Astrocyte (in vitro differentiated cells and primary cell): ENCODE measurements around the gene CD180. TPM values are rescaled to one million over a fixed set of nuclear protein-coding genes. Genes with fewer than 3 reads are reported as not detected.
"Not testable (repeated sequence)": the region's sequence is repeated elsewhere in the genome, so short reads cannot be mapped to it uniquely, and the experiment has no call there.

ENCODE experiments used
- DNase-seq: peaks from one replicate; pipeline ENCODE4 v3.0.0-alpha.2; 2010; ENCODE audit warnings: low read depth
- FAIRE-seq: peaks from 2 replicates; lab custom pipeline; 2011; peaks lifted over from hg19 to GRCh38; lab: Jason Lieb, UNC
- H2AFZ ChIP-seq: 2 replicates; pipeline ENCODE4 v1.6.0; 2012; ENCODE audit warnings: low read depth, low read length, inconsistent platforms
- H3K27ac ChIP-seq: 2 replicates; pipeline ENCODE4 v1.5.1; 2011; ENCODE audit warnings: low read depth, low read length, inconsistent platforms
- H3K27me3 ChIP-seq: 2 replicates; pipeline ENCODE4 v1.6.0; 2011; ENCODE audit warnings: low read length, inconsistent platforms; ENCODE audit not compliant: insufficient read depth
- H3K36me3 ChIP-seq: 2 replicates; pipeline ENCODE4 v1.5.1; 2011; ENCODE audit warnings: low read length, inconsistent platforms; ENCODE audit not compliant: insufficient read depth
- H3K4me1 ChIP-seq: 2 replicates; pipeline ENCODE4 v1.5.1; 2011; ENCODE audit warnings: low read length, inconsistent platforms; ENCODE audit not compliant: insufficient read depth
- H3K4me2 ChIP-seq: 2 replicates; pipeline ENCODE4 v1.6.0; 2012; ENCODE audit warnings: low read length, inconsistent platforms
- H3K4me3 ChIP-seq: 2 replicates; pipeline ENCODE4 v1.5.1; 2011; ENCODE audit warnings: low read depth, mild to moderate bottlenecking, low read length, inconsistent platforms; ENCODE audit not compliant: insufficient read depth
- H3K79me2 ChIP-seq: 2 replicates; pipeline ENCODE4 v1.6.0; 2012; ENCODE audit warnings: mild to moderate bottlenecking, low read length, inconsistent platforms; ENCODE audit not compliant: insufficient read depth
- H3K9ac ChIP-seq: 2 replicates; pipeline ENCODE4 v1.6.0; 2012; ENCODE audit warnings: mild to moderate bottlenecking, low read length, inconsistent platforms
- H3K9me3 ChIP-seq: 2 replicates; pipeline ENCODE4 v1.5.1; 2012; ENCODE audit warnings: low read depth, mild to moderate bottlenecking, low read length, inconsistent platforms; ENCODE audit not compliant: insufficient read depth
- H4K20me1 ChIP-seq: 2 replicates; pipeline ENCODE4 v1.6.0; 2012; ENCODE audit warnings: low read length, inconsistent platforms; ENCODE audit not compliant: insufficient read depth
- H3K27ac Mint-ChIP-seq: one replicate; pipeline ENCODE4 v1.8.0; 2021; ENCODE audit warnings: mild to moderate bottlenecking, mixed read lengths; ENCODE audit not compliant: unreplicated experiment
- H3K27me3 Mint-ChIP-seq: one replicate; pipeline ENCODE4 v1.8.0; 2021; ENCODE audit warnings: low read depth, mixed read lengths; ENCODE audit not compliant: unreplicated experiment
- H3K36me3 Mint-ChIP-seq: one replicate; pipeline ENCODE4 v1.8.0; 2021; ENCODE audit warnings: low read depth, mixed read lengths; ENCODE audit not compliant: unreplicated experiment
- H3K4me1 Mint-ChIP-seq: one replicate; pipeline ENCODE4 v1.8.0; 2021; ENCODE audit warnings: low read depth, mixed read lengths; ENCODE audit not compliant: unreplicated experiment
- H3K4me3 Mint-ChIP-seq: one replicate; pipeline ENCODE4 v1.8.0; 2021; ENCODE audit warnings: mild to moderate bottlenecking, moderate library complexity, mixed read lengths; ENCODE audit not compliant: unreplicated experiment
- H3K9me3 Mint-ChIP-seq: one replicate; pipeline ENCODE4 v1.8.0; 2021; ENCODE audit warnings: mild to moderate bottlenecking, mixed read lengths; ENCODE audit not compliant: unreplicated experiment
- EZH2 ChIP-seq: IDR thresholded peaks from 2 replicates; pipeline ENCODE4 v1.6.1; 2012; ENCODE audit warnings: mild to moderate bottlenecking, low read length, inconsistent platforms; ENCODE audit not compliant: insufficient read depth
- total RNA-seq: library from RNA; stranded (reverse); gene quantifications from 2 replicates; pipeline ENCODE4 v1.2.1, GENCODE V29; 2021
- TF ChIP-seq, protein P1 (sequence below): IDR thresholded peaks from 2 replicates; pipeline ENCODE4 v1.5.1; 2011; ENCODE audit warnings: low read depth, mild to moderate bottlenecking, inconsistent platforms, low read length, moderate library complexity; ENCODE audit not compliant: insufficient read depth

The CD180 gene
- total RNA-seq, 1 donor from 2014 or later = not detected

GRCh38 chr5:67176936-67177335 lies 19.7 kb downstream of the CD180 start:
- Histone ChIP-seq H3K36me3 (no peaks in the 10 kb centered on the region), H3K9ac (no peak overlapping the region), H3K27me3 (no peaks in the 10 kb centered on the region), H3K4me2 (no peak overlapping the region), H3K9me3 (no peaks in the 10 kb centered on the region), H4K20me1 (no peaks in the 10 kb centered on the region), H3K4me3 (no peak overlapping the region), H3K4me1 (peaks cover 2% of the 10 kb centered on the region), H2AFZ (no peak overlapping the region), H3K79me2 (no peaks in the 10 kb centered on the region), H3K27ac (no peak overlapping the region)
- no peak for DNase-seq
- no peaks in the 10 kb centered on the region for H3K27me3 Mint-ChIP-seq
- H3K4me3 Mint-ChIP-seq = no peak overlapping the region
- FAIRE-seq = no peak
- TF ChIP-seq, protein P1, sequence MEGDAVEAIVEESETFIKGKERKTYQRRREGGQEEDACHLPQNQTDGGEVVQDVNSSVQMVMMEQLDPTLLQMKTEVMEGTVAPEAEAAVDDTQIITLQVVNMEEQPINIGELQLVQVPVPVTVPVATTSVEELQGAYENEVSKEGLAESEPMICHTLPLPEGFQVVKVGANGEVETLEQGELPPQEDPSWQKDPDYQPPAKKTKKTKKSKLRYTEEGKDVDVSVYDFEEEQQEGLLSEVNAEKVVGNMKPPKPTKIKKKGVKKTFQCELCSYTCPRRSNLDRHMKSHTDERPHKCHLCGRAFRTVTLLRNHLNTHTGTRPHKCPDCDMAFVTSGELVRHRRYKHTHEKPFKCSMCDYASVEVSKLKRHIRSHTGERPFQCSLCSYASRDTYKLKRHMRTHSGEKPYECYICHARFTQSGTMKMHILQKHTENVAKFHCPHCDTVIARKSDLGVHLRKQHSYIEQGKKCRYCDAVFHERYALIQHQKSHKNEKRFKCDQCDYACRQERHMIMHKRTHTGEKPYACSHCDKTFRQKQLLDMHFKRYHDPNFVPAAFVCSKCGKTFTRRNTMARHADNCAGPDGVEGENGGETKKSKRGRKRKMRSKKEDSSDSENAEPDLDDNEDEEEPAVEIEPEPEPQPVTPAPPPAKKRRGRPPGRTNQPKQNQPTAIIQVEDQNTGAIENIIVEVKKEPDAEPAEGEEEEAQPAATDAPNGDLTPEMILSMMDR = no peak
- TF ChIP-seq EZH2 = no peak
- H3K4me1 Mint-ChIP-seq = peaks cover 6% of the 10 kb centered on the region
- no peak overlapping the region for H3K27ac Mint-ChIP-seq
- H3K9me3 Mint-ChIP-seq = peaks cover 3% of the 10 kb centered on the region
- H3K36me3 Mint-ChIP-seq = no peaks in the 10 kb centered on the region

GRCh38 chr5:67173959-67174358 lies 22.6 kb downstream of the CD180 start:
- Histone ChIP-seq H3K79me2 (no peaks in the 10 kb centered on the region), H2AFZ (no peak overlapping the region), H4K20me1 (no peaks in the 10 kb centered on the region), H3K36me3 (no peaks in the 10 kb centered on the region), H3K9ac (no peak overlapping the region), H3K4me3 (no peak overlapping the region), H3K27me3 (no peaks in the 10 kb centered on the region), H3K4me2 (no peak overlapping the region), H3K4me1 (no peaks in the 10 kb centered on the region), H3K9me3 (no peaks in the 10 kb centered on the region), H3K27ac (no peak overlapping the region)
- Mint-ChIP-seq H3K27me3 (no peaks in the 10 kb centered on the region), H3K36me3 (no peaks in the 10 kb centered on the region), H3K4me3 (no peak overlapping the region), H3K9me3 (peaks cover 3% of the 10 kb centered on the region), H3K27ac (no peak overlapping the region), H3K4me1 (peaks cover 3% of the 10 kb centered on the region)
- no peak for FAIRE-seq
- TF ChIP-seq EZH2 = no peak
- TF ChIP-seq, protein P1 = no peak
- DNase-seq = peak; percentile 31

DNA sequence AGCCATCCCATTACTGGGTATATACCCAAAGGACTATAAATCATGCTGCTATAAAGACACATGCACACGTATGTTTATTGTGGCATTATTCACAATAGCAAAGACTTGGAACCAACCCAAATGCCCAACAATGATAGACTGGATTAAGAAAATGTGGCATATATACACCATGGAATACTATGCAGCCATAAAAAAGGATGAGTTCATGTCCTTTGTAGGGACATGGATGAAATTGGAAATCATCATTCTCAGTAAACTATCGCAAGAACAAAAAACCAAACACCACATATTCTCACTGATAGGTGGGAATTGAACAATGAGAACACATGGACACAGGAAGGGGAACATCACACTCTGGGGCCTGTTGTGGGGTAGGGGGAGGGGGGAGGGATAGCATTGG lies 23.2 kb downstream of the CD180 start:
- not testable (repeated sequence) for H2AFZ ChIP-seq, FAIRE-seq, H3K4me1 Mint-ChIP-seq, H3K4me3 Mint-ChIP-seq, H3K36me3 ChIP-seq, H3K27me3 Mint-ChIP-seq, H3K9me3 ChIP-seq, H4K20me1 ChIP-seq, H3K4me1 ChIP-seq, H3K9me3 Mint-ChIP-seq, DNase-seq, H3K27ac Mint-ChIP-seq, H3K79me2 ChIP-seq, H3K9ac ChIP-seq, H3K4me2 ChIP-seq, H3K4me3 ChIP-seq, H3K27me3 ChIP-seq, H3K36me3 Mint-ChIP-seq, H3K27ac ChIP-seq
